IMR-90 (cell line): ENCODE data around the gene PAM. TPM values are rescaled to one million over a fixed set of nuclear protein-coding genes. Genes with fewer than 3 reads are reported as not detected.

Source experiments
- ATAC-seq: fragments of 200-7000 bp; cut with Tn5 transposase; 2 replicates; pipeline ENCODE4 v1.9.1; 2020; ENCODE audit warnings: low read depth, mild to moderate bottlenecking, moderate library complexity
- BruUV-seq: library from RNA; stranded (reverse); fragments of 400-500 nt; replicated peaks from 2 replicates; lab custom pipeline; 2021; lab: Mats Ljungman, UMichigan
- CTCF ChIA-PET: fragments of 300-600 bp; formaldehyde crosslinking; extraction: SDS; loops from one replicate; lab custom pipeline; 2021; ENCODE audit warnings: antibody characterized with exemption; lab: Yijun Ruan, JAX
- POLR2A ChIA-PET: fragments of 300-600 bp; sonication (Branson Sonifier 250); formaldehyde crosslinking; loops from one replicate; lab custom pipeline; 2022; ENCODE audit warnings: antibody characterized with exemption; ENCODE audit not compliant: unreplicated experiment; lab: Charles Lee
- DNase-seq: peaks from one replicate; pipeline ENCODE4 v3.0.0; 2013
- H2AFZ ChIP-seq: replicated peaks from 2 replicates; pipeline ENCODE3; 2013; ENCODE audit warnings: low read length, mild to moderate bottlenecking; ENCODE audit not compliant: poor library complexity
- H2AK5ac ChIP-seq: 2 replicates; pipeline ENCODE4 v1.6.1; 2013; ENCODE audit warnings: low read depth, low read length, inconsistent platforms
- H2AK9ac ChIP-seq: replicated peaks from 2 replicates; pipeline ENCODE3; 2013; ENCODE audit warnings: mild to moderate bottlenecking, low read depth, low read length, moderate library complexity; ENCODE audit not compliant: poor library complexity
- H2BK120ac ChIP-seq: 2 replicates; pipeline ENCODE4 v1.6.1; 2013; ENCODE audit warnings: low read depth, low read length, inconsistent platforms
- H2BK15ac ChIP-seq: 3 replicates; pipeline ENCODE4 v1.6.1; 2013; ENCODE audit warnings: low read depth, low read length, inconsistent platforms
- H2BK20ac ChIP-seq: 2 replicates; pipeline ENCODE4 v1.6.1; 2013; ENCODE audit warnings: low read depth, mild to moderate bottlenecking, inconsistent platforms, low read length, moderate library complexity
- H2BK5ac ChIP-seq: 2 replicates; pipeline ENCODE4 v1.6.1; 2013; ENCODE audit warnings: mild to moderate bottlenecking, low read depth, low read length, inconsistent platforms; ENCODE audit not compliant: poor library complexity, severe bottlenecking
- H3K14ac ChIP-seq: replicated peaks from 2 replicates; pipeline ENCODE4 v1.6.1; 2013; ENCODE audit warnings: low read depth, low read length, inconsistent platforms
- H3K18ac ChIP-seq: 2 replicates; pipeline ENCODE4 v1.6.1; 2013; ENCODE audit warnings: low read depth, low read length, control low read depth
- H3K23ac ChIP-seq: 2 replicates; pipeline ENCODE4 v1.6.1; 2013; ENCODE audit warnings: low read depth, low read length, inconsistent platforms
- H3K27ac ChIP-seq: 2 replicates; pipeline ENCODE4 v1.5.1; 2013; ENCODE audit warnings: mild to moderate bottlenecking, control low read depth, low read length; ENCODE audit not compliant: insufficient read depth
- H3K27me3 ChIP-seq: 2 replicates; pipeline ENCODE4 v1.6.1; 2013; ENCODE audit warnings: low read length; ENCODE audit not compliant: control insufficient read depth, insufficient read depth
- H3K36me3 ChIP-seq: 2 replicates; pipeline ENCODE4 v1.6.1; 2013; ENCODE audit warnings: low read length, mixed read lengths; ENCODE audit not compliant: control insufficient read depth, insufficient read depth
- H3K4ac ChIP-seq: 2 replicates; pipeline ENCODE4 v1.6.1; 2013; ENCODE audit warnings: low read depth, low read length, inconsistent platforms
- H3K4me1 ChIP-seq: 2 replicates; pipeline ENCODE4 v1.6.1; 2013; ENCODE audit warnings: low read length, mixed read lengths; ENCODE audit not compliant: control insufficient read depth, insufficient read depth
- H3K4me2 ChIP-seq: 2 replicates; pipeline ENCODE4 v1.6.1; 2013; ENCODE audit warnings: low read depth, mild to moderate bottlenecking, control low read depth, low read length, moderate library complexity
- H3K4me3 ChIP-seq: 2 replicates; pipeline ENCODE4 v1.5.1; 2013; ENCODE audit warnings: low read depth, mild to moderate bottlenecking, control low read depth, low read length, moderate library complexity; ENCODE audit not compliant: insufficient read depth
- H3K56ac ChIP-seq: 2 replicates; pipeline ENCODE4 v1.6.1; 2013; ENCODE audit warnings: low read length, inconsistent platforms; ENCODE audit not compliant: insufficient read depth; ENCODE audit errors: extremely low read depth
- H3K79me1 ChIP-seq, 2 experiments: 2 replicates each; pipeline ENCODE4 v1.6.1; 2013; ENCODE audit warnings: low read length in 2 of 2, inconsistent platforms in 1 of 2, low read depth in 1 of 2
- H3K9ac ChIP-seq: 2 replicates; pipeline ENCODE4 v1.6.1; 2013; ENCODE audit warnings: low read depth, low read length, control low read depth
- H3K9me1 ChIP-seq: 2 replicates; pipeline ENCODE4 v1.6.1; 2013; ENCODE audit warnings: low read length, inconsistent platforms; ENCODE audit not compliant: insufficient read depth
- H3K9me3 ChIP-seq: 2 replicates; pipeline ENCODE4 v1.6.1; 2013; ENCODE audit warnings: low read length; ENCODE audit not compliant: control insufficient read depth, insufficient read depth
- H4K20me1 ChIP-seq: 2 replicates; pipeline ENCODE4 v1.6.1; 2013; ENCODE audit warnings: low read length, inconsistent platforms; ENCODE audit not compliant: insufficient read depth
- H4K5ac ChIP-seq: 2 replicates; pipeline ENCODE4 v1.6.1; 2013; ENCODE audit warnings: mild to moderate bottlenecking, low read depth, low read length, control low read depth
- H4K8ac ChIP-seq, 2 experiments: 2 replicates each; pipeline ENCODE4 v1.6.1; 2013; ENCODE audit warnings: low read depth in 2 of 2, low read length in 2 of 2, control low read depth in 1 of 2, inconsistent platforms in 1 of 2
- H4K91ac ChIP-seq: 2 replicates; pipeline ENCODE4 v1.6.1; 2013; ENCODE audit warnings: low read depth, low read length, inconsistent platforms; ENCODE audit not compliant: insufficient read depth
- RCOR1 ChIP-seq: IDR thresholded peaks from 2 replicates; pipeline ENCODE4 v1.6.1; 2012; ENCODE audit warnings: mild to moderate bottlenecking, low read length, improper control_type of control experiment; ENCODE audit not compliant: insufficient replicate concordance
- dilution Hi-C: fragments of 300-500 bp; cut with HindIII; formaldehyde crosslinking; loops from one replicate; pipeline ENCODE4 v1.14.3; 2018; ENCODE audit warnings: low sequenced_read_pairs; ENCODE audit not compliant: unreplicated experiment
- in situ Hi-C: fragments of 300-500 bp; cut with MboI; formaldehyde crosslinking; loops from 3 replicates; pipeline ENCODE4 v1.14.3; 2019; ENCODE audit warnings: low sequenced_read_pairs, inconsistent platforms, mixed read lengths
- intact Hi-C: fragments of 100-400 bp; cut with micrococcal nuclease; formaldehyde crosslinking; loops from 2 replicates; pipeline ENCODE4 v1.10.0; 2022
- polyA plus RNA-seq, 3 experiments: library from polyadenylated mRNA; depleted of rRNA; stranded (reverse); fragments of >200 nt; gene quantifications; 2 replicates each; pipeline ENCODE4 v1.2.3, GENCODE V29; 2012; ENCODE audit warnings: low replicate concordance in 1 of 3
- total RNA-seq: library from RNA; depleted of rRNA; stranded (reverse); fragments of >200 nt; gene quantifications from 2 replicates; pipeline ENCODE4 v1.2.3, GENCODE V29; 2012
- TF ChIP-seq, protein P1 (sequence below): conservative IDR thresholded peaks from 2 replicates; pipeline ENCODE4 v1.5.1; 2012; ENCODE audit warnings: mild to moderate bottlenecking, low read depth, low read length, improper control_type of control experiment

Gene PAM
- total and polyA plus RNA-seq, 2 of the 4 experiments (the other 2 are of a cell fraction), result 115 to 179 TPM

GRCh38 chr5:102781359-102781758, 26.3 kb downstream of the PAM start:
- no peaks in the 10 kb centered on the region for H3K9me1 ChIP-seq
- H3K4me2 ChIP-seq, result no peak overlapping the region
- no peak overlapping the region for H2BK120ac ChIP-seq
- intact Hi-C loops, result loop anchor here (2.0 to 5.0 kb wide), 3 partner anchors 99 to 259 kb away; no protein-coding TSS in a partner anchor
- no peak overlapping the region for H2BK15ac ChIP-seq
- H2BK5ac ChIP-seq, result no peak overlapping the region
- peaks cover 12% of the 10 kb centered on the region for H4K20me1 ChIP-seq
- H2BK20ac ChIP-seq, result no peak overlapping the region
- no peak overlapping the region for H3K56ac ChIP-seq
- no peak overlapping the region for H3K4ac ChIP-seq
- no peak overlapping the region for H3K23ac ChIP-seq
- H2AK5ac ChIP-seq, result no peak overlapping the region
- no peak overlapping the region for H2AK9ac ChIP-seq
- TF ChIP-seq RCOR1, result no peak
- TF ChIP-seq, protein P1, sequence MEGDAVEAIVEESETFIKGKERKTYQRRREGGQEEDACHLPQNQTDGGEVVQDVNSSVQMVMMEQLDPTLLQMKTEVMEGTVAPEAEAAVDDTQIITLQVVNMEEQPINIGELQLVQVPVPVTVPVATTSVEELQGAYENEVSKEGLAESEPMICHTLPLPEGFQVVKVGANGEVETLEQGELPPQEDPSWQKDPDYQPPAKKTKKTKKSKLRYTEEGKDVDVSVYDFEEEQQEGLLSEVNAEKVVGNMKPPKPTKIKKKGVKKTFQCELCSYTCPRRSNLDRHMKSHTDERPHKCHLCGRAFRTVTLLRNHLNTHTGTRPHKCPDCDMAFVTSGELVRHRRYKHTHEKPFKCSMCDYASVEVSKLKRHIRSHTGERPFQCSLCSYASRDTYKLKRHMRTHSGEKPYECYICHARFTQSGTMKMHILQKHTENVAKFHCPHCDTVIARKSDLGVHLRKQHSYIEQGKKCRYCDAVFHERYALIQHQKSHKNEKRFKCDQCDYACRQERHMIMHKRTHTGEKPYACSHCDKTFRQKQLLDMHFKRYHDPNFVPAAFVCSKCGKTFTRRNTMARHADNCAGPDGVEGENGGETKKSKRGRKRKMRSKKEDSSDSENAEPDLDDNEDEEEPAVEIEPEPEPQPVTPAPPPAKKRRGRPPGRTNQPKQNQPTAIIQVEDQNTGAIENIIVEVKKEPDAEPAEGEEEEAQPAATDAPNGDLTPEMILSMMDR, result no peak
- no peak overlapping the region for H4K5ac ChIP-seq
- H3K4me1 ChIP-seq, result no peaks in the 10 kb centered on the region; the same call in 1 of the 2 replicates
- no peak overlapping the region for H3K27ac ChIP-seq
- BruUV-seq, result no TSS peak
- ATAC-seq (no peak), DNase-seq (no peak)
- H3K36me3 ChIP-seq, result peaks cover 2% of the 10 kb centered on the region; the same call in 1 of the 2 replicates
- H3K14ac ChIP-seq, result no peak overlapping the region
- in situ Hi-C loops, result no loop called here
- ChIA-PET CTCF (interaction anchor here (0.7 to 1.6 kb wide), 4 partner anchors 19 to 119 kb away, joined by 3 to 4 read pairs (median 3); no protein-coding TSS in a partner anchor), POLR2A (interaction anchor here (0.7 kb wide), 1 partner anchor 18 kb away, joined by 3 read pairs; no protein-coding TSS in a partner anchor)
- peaks cover 11 to 28% of the 10 kb centered on the region in 2 experiments for H3K79me1 ChIP-seq
- dilution Hi-C loops, result no loop called here
- H3K18ac ChIP-seq, result no peak overlapping the region
- no peaks in the 10 kb centered on the region for H3K9me3 ChIP-seq
- no peak overlapping the region for H3K4me3 ChIP-seq
- H2AFZ ChIP-seq, result no peak overlapping the region
- no peak overlapping the region for H3K9ac ChIP-seq
- no peak overlapping the region for H4K91ac ChIP-seq
- H4K8ac ChIP-seq, result no peak overlapping the region
- no peaks in the 10 kb centered on the region for H3K27me3 ChIP-seq
